NCI-H2196 (cell line): Measurements from ENCODE around the gene ZNF483.
"Not testable (repeated sequence)": the region's sequence is repeated elsewhere in the genome, so short reads cannot be mapped to it uniquely, and the experiment has no call there.

ENCODE experiments used
- DNase-seq: peaks from one replicate; lab custom pipeline; 2025; ENCODE audit not compliant: unreplicated experiment; lab: John Stamatoyannopoulos, UW

Gene ZNF483

GRCh38 chr9:111605041-111605559 lies 80.1 kb downstream of the ZNF483 start:
- DNase-seq = no peak

- DNase-seq = no peak
Observed at GRCh38 chr9:111610149-111610548, 85.2 kb downstream of the ZNF483 start.

GRCh38 chr9:111610845-111611244 lies 85.9 kb downstream of the ZNF483 start:
- no peak for DNase-seq

- DNase-seq = no peak
Observed at GRCh38 chr9:111613436-111614040, 88.6 kb downstream of the ZNF483 start.

- no peak for DNase-seq
Observed at GRCh38 chr9:111615928-111616327, 90.9 kb downstream of the ZNF483 start.

- not testable (repeated sequence) for DNase-seq
Observed at GRCh38 chr9:111617349-111617748, 92.4 kb downstream of the ZNF483 start.

GRCh38 chr9:111621895-111622480 lies 97.0 kb downstream of the ZNF483 start:
- peak; percentile 32 for DNase-seq

GRCh38 chr9:111622626-111623025 lies 97.6 kb downstream of the ZNF483 start:
- no peak for DNase-seq
